Activated CD4-positive, alpha-beta T cell treated with anti-CD3 and anti-CD28 coated beads, Interleukin-2, Interleukin-4, amounts not matched to agents 100 ng/mL and 50 ng/mL, durations not matched to agents 16 hours and 8 hours (primary cell): ENCODE results near the gene MAP1LC3B2.

ENCODE experiments used
- DNase-seq: peaks from one replicate; pipeline ENCODE4 v3.0.0-alpha.2; 2020; ENCODE audit warnings: low spot score

Gene MAP1LC3B2

DNA sequence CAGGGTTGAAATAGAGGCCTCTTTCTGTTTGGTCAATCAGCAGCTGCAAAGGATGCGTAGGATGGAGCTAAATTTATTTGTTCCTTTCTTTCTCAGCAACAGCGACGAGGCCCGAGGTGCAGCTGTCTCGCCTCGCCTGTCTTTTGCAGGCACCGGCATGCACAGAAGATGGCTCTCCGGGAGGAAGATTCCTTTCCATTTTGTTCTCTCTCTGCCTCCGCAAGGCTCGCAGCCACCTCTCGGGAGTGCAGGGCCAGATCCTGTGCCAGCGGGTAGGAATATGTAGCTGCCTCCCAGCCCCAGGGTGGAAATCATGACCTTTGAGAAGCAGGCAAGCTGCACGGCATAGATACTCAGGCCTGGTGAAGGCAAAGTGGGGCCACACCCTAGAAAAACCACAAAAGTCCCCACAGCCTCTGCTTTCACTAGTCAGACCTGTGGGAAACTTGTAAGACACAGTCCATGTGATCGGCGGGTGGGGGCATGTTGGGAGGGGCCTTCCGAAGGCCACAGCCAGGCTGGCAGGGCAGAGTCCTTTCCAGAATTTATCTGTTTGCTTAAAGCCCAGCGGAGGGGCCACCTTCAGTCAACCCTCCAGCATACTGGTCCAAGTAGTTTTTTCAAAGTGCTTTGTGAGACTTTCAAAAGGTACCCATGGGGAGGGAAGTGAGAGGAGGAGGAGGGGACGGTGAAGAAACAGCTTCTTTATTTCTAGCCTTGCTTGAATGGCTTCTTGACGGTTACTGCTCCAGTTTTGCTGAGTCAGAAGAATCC lies at the start of gene MAP1LC3B2:
MAP1LC3B2 (plus strand) TSS at position 220 of the 774 bp plus-strand sequence. CDS start 16,562 bp downstream, outside the sequence.
- DNase-seq, result peak; percentile 94

DNA sequence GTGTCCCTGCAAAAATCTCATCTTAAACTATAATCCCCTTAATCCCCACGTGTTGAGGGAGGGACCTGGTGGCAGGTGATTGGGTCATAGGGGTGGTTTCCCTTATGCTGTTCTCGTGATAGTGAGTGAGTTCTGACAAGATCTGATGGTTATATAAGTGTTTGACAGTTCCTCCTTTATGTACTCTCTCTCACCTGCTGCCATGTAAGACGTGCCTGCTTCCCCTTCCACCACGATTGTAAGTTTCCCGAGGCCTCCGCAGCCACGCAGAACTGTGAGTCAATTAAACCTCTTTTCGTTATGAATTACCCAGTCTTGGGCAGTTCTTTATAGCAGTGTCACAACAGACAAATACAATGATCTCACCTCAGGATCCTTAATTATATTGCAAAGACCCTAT lies 45.2 kb upstream of the MAP1LC3B2 start:
- no peak for DNase-seq

DNA sequence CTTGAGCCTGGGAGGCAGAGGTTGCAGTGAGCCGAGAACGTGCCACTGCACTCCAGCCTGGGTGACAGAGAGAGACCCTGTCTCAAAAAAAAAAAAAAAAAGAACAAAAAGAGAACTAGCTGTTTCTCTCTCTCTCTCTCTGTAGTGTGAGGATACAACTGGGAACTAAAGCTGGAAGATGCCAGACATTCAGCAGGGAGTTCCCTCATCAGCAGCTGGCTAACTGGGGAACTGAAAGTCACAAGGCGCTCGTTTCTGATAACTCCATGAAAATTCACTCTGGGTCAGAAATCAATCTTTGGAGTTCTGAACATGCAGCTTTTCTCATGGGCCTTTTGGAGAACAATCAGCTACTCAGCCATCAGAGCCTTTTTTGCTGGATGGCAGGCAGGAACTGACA lies 43.5 kb upstream of the MAP1LC3B2 start:
- no peak for DNase-seq

DNA sequence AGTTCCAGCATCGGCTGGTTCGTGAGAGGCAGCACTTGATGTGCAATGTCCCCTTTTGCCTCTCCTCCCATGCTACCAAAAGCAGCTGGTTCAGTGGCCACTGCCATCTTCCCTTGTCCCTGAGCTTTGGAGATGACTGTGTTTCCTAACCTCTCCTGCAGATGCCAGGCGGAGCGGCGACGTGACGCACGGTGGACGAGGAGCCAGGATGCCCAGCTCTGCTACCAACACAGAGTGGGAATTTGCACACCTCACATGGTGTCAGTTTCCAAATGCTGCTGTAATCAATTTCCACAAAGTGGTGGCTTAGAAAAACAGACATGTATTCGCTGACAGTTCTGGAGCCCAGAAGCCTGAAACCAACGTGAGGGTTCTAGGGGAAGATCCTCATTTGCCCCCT lies 42.5 kb upstream of the MAP1LC3B2 start:
- no peak for DNase-seq

DNA sequence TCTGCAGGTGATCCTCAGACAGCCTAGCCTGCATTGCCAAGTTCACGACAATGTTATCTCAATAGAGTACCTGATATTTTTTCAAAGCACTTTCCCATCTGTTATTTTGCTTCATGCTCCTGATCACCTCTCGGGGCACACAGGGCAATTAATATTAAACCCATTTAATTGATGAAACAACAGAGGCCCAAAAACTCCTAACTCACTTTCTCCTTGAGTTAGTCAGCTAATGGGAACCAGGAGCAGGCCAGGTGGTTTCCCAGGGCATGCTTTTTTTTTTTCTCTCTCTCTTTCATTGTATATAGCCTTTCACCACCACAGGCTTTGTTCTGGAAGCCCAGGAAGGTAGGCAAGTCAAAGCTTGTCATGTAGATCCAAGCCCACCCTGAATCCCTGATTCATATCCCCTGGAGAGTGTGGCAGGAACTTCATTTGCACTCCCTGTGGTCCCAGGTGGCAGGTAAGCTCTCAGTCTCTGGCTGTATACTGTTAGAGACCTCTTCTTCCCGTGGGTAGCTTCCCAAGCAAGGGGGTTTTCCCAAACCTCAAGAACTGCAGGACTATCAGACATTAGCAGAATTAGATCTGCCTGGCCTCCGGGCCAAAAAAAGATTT lies 41.6 kb upstream of the MAP1LC3B2 start:
- no peak for DNase-seq

DNA sequence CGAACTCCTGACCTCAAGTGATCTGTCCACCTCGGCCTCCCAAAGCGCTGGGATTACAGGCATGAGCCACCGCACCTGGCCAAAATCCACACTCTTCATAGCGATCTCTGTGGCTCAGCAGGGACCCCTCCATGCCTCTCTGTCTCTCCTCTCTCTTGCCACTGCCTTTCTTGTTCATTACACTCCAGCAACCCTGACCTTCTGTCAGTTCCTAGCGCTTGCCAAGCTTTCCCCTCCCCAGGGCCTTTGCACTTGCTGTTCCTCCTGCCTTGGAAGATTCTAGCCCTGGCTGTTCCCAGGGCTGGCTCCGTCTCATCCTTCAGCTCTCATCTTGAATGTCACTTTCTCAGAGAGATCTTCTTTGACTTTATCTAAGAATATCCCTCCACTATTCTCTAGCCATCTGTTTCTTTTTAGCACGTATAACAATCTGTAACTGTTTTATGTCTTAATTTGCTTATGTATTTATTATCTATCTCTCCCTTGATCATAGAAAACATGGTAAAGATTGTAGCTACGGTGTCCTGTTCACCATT lies 38.9 kb upstream of the MAP1LC3B2 start:
- DNase-seq, result no peak

DNA sequence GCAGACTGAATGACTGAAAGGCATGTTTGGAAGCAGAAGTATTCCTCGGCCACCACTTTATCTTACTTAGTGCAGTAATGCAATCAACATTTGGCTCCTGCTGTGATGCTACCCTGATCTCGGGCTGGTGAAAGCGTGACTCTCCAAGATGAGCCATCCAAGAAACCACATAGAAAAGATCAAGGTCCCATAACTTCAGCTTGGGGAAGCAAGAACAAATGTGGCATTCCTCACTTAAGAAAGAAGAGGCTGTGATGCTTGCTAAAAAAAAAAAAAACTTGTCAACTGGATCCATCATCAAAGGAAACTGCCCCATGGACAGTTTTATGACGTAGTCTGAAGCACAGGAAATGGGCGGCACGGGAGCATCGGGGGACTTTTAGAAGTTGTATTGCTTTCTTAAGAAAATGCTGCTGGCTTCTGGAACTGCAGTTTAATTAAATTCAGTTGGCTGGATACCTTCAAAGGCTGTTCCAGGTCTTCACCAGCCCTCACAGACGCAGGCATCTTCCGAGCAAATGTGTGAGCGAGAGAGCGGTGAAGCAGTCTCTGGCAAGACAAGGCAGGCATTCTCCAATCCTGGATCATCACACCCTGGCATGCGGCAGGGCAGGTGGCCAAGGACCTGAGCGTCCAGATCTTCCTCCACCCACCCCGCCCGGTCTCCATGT lies 38.2 kb upstream of the MAP1LC3B2 start:
- no peak for DNase-seq

DNA sequence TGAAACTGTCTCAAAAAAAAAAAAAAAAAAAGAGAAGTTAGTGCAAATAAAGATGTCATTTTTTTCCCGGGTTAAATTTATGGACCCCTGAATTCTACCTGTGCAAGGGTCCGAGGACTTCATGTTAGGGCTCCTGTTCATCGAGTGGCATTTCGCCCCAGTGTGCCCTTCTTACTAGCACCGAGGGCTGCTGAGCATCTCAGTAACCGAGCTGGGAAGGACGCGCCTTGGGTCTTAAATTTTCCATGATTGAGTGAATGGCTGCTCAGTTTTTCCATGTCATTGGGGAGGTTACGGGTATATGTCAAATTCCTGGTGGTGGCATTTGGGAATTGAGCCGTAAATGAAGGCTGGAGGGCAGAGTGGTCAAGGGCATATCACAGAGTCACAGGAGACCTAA lies 34.9 kb upstream of the MAP1LC3B2 start:
- no peak for DNase-seq

DNA sequence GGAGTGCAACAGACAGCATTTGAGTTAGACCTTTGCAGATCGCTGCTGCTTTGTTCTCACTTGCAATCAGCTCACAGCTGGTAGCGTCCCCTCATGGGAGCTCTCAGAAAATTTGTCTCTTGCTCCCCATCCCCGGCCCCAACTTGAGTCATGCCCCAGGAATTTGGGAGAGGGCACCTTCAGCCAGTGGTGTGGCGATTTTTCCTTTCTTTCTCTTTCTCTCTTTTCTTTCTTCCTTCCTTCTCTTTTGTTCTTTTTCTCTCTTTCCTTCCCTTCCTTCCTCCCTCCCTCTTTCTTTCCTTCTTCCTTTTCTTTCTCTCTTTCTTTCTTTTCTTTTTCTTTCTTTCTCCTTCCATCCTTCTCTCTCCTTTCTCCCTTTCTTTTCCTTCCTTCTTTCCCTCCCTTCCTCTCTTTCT lies 34.2 kb upstream of the MAP1LC3B2 start:
- DNase-seq, result no peak

DNA sequence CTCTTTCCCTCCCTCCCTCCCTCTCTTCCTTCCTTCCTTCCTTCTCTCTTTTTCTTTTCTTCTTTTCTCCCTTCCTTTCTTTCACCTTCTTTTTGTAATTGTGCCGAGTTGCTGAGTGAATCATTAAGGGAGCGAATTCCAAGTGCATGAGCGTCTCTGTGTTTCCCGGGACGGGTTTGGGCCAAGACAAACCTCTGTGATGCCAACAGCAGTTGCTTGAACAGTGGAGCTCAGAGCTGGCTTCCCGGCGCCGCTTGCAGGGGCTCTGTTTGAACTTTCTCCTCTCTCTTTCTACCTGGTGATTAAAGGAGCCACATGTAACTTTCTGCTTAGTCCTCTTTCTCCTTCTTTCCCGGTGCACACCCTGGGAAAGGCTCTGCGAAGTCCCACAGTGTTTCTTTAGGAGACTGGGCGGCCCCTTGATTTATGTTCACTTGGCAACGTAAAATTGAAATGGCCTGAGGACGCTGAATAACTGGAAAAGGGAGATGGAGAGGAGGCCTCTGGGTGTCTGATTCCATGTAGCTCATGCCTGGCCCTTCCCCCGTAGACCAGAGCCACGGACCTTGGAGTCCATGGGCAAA lies 33.7 kb upstream of the MAP1LC3B2 start:
- DNase-seq, result no peak

DNA sequence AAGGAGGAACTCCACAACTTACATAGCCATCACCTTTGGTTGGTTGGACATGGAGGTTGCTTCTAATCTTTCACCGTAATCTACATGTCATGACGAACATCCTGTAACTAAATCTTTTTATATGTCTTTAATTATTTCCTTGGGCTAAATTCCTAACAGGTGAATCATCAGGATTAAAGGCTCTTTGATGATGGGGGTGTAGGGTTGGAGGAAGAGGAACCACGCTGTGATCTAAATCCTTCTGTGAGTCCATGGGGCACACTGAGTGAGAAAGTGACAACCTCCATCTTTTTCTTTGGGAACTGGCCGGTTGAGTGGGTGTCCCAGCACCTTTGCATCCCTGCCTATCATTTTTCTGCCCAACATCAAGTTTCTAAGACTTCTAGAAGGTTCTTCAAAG lies 31.1 kb upstream of the MAP1LC3B2 start:
- DNase-seq, result no peak

DNA sequence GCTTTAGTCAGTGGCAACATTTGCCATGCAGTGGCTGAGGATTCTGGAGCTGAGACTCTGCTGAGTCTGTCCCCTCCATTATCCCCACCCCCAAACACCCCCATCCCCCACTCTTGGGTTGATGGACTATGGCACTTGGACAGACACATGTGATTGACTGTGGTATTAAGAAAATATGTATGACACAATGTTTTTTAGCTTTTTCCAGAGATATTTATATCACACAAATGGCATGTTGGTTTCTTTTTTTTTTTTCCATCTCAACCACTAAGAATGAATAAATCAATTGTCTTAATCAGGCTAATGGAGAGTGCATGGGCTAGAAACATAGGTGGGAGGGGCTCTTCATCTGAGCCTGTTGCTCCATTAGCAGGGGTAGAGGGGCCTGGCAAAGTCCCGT lies 30.7 kb upstream of the MAP1LC3B2 start:
- no peak for DNase-seq

DNA sequence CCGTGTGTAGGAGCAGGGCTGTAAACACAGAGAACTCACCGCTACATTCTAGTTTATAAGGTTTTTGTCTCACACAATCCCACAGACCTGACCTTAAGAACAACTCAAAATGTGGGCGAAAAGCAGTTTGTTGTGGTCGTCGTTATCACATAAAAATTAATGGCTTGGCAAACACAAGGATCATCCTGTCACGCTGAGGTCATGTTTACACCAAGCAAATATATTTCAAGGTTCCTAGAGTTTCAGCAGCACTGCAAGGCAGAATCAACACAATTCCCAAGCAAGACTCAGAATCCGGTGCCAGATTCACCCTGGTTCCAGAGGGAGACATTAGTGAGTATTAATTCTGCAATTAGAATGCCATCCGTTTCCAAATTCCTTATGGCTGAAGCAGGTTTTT lies 30.1 kb upstream of the MAP1LC3B2 start:
- DNase-seq, result no peak

DNA sequence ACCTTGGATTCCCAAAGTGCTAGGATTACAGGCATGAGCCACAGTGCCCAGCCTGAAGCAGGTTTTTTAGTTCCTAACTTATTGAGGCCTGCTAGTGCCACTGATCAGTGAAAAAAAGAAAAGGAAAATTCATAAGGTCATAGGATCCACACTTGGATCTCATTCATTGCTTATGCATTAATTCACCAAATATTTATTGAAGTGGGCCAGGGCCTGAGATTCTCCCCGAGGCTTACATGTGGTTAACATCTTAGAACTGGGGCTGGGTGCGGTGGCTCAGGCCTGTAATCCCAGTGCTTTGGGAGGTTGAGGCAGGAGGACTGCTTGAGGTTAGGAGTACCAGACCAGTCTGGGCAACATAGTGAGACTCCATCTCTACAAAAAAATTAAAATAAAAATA lies 29.5 kb upstream of the MAP1LC3B2 start:
- DNase-seq, result no peak

DNA sequence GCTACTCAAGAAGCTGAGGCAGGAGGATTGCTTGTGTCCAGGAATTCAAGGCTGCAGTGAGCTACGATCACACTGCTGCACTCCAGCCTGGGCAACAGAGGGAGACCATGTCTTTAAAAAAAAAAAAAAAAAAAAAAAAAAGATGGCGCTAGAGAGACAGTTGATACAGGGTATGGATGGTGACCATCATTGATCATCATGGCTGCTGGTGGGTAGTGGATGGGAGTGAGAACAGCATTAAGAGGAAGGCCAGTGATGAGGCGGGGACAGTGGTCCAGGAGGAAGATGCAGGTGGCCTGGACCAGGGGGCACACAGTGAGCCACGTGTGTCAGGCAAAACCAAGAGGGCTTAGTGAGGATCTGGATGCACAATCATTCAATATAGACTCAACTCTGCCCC lies 26.8 kb upstream of the MAP1LC3B2 start:
- DNase-seq, result no peak

DNA sequence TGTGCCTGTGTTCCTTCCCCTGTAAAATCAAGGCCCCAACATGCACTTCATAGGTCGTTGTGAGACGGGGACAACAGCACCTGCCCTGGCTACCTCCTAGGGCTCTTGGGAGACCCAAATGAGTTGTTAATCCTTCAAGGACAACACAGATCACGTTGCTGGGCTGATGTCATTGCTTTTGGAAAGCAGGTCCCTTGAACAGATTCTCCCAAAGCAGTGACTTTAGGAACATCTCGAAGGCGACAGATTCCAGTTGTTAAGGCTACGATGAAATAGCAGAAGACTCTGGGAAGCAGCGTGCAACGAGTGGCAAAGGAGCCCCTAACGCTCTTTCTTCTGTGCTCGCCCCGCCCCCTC lies 26.2 kb upstream of the MAP1LC3B2 start:
- no peak for DNase-seq

DNA sequence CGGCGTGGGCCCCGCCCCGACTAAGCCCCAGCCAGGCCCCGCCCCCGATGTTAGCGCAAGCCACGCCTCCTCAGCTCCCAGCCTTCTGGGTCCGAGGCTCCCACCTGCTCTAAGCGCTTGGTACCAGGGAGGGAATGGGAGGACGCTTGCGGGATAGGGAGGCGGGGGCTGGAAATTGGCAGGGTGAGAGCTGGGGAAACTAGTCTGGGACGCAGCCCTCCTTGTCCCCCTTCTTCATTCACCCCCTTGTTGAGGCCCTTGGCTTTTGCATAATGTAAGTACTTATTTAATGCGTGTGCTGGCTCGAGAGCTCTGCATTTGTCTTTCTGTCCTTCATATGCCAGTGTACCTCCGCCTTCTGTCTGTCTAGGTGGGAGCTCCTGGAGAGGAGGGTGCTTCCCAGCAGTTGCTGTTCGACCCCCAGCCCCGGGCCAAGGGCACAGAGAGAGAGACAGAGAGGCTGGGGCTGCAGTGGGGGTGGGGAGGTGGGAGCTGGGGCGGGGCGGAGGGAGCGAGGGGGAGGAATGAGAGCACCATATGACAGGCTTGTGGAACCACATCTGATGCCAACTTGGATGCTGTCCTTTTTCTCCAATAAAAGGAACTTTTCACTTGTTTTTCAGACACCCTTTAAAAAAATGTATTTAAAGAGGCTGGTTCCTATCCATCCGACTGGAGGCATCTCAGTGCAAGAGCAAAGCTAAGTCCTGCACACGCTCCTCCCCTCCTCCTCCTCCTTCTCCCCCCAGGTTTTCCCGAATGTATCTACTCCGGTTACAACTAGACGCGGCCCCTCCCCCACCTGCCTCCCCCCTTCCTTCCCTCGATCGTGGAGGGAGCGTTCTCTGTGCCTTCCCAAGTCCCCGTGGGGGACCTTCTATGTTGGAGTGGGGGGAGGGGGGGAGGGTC lies 25.6 kb upstream of the MAP1LC3B2 start:
- peak; percentile 64 for DNase-seq

DNA sequence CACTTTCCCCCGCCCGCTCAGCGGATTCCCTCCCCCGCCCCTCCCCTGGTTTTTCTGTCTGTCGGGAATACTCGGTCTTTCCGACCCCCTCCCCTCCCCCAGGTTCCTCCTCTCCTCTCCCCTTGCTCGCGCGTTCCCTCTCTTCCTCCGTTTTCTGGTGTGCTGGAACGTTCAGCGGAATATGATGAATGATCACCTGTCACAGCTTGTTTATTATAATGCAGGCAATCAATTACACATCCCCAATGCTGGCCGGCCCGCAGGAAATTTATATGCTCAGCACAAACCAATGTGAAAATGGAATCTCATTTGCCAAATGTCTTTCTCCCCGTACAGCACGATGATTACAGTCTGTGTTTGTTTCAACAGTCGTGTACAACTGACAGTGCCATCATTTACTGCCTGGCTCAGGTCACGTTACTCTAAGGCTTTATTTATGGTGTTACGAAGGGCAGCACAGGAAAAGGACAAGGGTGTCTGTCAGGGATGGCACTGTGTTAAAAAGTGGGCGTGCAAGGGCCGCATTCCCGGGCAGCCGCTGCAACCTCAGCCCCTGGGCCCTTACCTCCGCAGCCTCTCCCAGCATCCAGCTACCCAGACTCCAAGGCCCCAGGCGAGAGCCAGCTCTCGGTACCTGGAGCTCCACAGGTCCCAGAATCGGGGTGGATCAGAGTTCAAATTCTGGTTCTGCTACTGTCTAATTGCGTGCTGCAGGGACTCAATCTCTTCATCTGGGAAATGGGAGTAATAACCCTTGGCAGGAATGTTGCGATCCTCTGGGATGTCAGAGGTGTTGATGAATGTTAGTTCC lies 24.7 kb upstream of the MAP1LC3B2 start:
- no peak for DNase-seq

DNA sequence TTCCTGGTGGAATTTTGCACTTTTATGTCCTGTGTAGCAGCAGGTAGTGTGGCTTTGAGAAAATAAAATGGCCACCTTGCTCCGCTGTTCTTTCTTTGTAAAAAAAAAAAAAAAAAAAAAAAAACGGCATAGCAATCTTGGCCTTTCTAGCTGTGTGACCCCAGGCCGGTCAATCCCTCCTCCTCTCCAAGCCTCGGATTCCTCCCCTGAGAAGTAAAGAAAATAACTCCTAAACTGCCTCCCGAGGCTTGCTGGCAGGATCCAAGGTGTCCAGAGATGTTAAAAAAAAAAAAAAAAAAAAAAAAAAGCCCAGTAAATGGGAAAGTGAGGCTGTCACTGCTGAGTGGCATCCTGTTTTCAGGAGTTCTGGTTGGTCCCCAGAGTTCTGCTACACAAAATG lies 23.9 kb upstream of the MAP1LC3B2 start:
- no peak for DNase-seq

DNA sequence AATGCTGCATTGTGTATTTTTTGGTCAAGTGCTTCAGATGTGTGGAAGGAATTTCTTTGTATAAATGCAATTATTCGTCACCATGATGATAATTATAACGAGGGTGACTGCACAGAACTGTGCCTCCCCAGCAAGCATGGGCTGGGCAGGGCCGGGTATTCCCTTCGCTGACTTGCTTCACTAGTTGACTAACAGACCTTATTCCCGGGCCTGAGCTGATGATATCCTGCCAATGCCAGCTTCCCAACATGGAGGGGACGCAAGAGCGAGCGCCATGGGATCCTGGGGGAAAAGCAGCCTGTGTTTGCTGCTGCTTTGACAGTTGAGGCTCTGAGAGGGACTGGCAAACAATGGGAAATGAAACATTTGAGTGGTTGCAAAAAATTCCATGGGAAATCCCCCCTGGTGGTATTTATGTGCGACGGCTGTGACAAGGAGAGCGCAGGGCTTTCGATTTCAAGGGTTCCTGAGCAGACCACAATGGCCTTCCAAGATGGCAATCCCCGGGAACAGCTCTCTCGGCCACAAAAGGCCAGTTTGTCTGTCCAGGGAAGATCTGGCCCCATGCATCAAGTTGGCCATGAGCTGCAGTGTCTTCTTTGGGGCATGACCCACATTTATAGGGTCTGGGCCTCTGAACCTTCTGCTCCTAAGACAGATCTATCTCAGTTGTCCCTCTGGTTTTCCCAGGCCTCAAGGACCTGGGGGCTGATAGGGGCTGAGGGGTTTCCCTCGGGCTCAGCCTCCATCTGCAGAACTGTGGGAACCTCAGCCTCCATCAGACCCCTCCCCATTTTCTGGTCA lies 21.9 kb upstream of the MAP1LC3B2 start:
- DNase-seq, result peak; percentile 20
